A172 (cell line): ENCODE data around the gene SLC5A5. TPM values are rescaled to one million over a fixed set of nuclear protein-coding genes. Genes with fewer than 3 reads are reported as not detected.

Experiments
- total RNA-seq: library from RNA; depleted of rRNA; stranded (reverse); fragments of >200 nt; shearing (Covaris generic); gene quantifications from 2 replicates; pipeline ENCODE4 v1.2.3, GENCODE V29; 2014; rRNA removed

Gene SLC5A5
- total RNA-seq, 1 experiment from 2014 or later = not detected

Other genes with a start within 250 kb of the SLC5A5 start
- gene UNC13A, start 183.6 kb upstream of the SLC5A5 start, total RNA-seq = 0.34 and 6.2 TPM in 2 replicates
- 14.2 and 27.8 TPM in 2 replicates for gene MAP1S, start 152.5 kb upstream of the SLC5A5 start, total RNA-seq
- gene FCHO1, start 120.5 kb upstream of the SLC5A5 start, total RNA-seq = 0.67 and 2.1 TPM in 2 replicates
- not detected in 2 replicates for gene B3GNT3, start 76.8 kb upstream of the SLC5A5 start, total RNA-seq
- not detected in 2 replicates for gene INSL3, start 50.4 kb upstream of the SLC5A5 start, total RNA-seq
- gene JAK3, start 24.0 kb upstream of the SLC5A5 start, total RNA-seq = 0.41 and 0.69 TPM in 2 replicates
- gene RPL18A, start 12.0 kb upstream of the SLC5A5 start, total RNA-seq = 827 and 953 TPM in 2 replicates
- gene CCDC124, start 61.1 kb downstream of the SLC5A5 start, total RNA-seq = 52.3 and 55.7 TPM in 2 replicates
- gene KCNN1, start 95.2 kb downstream of the SLC5A5 start, total RNA-seq = 0.14 TPM in 1 of 2 replicates, not detected in the other
- gene ARRDC2, start 136.2 kb downstream of the SLC5A5 start, total RNA-seq = 7.4 and 12.2 TPM in 2 replicates
- gene IL12RB1, start 215.0 kb downstream of the SLC5A5 start, total RNA-seq = 0.93 TPM in 1 of 2 replicates, not detected in the other
- 2.7 and 3.0 TPM in 2 replicates for gene MAST3, start 225.8 kb downstream of the SLC5A5 start, total RNA-seq